Measurements from ENCODE around the gene SDK2. TPM values are rescaled to one million over a fixed set of nuclear protein-coding genes. Genes with fewer than 3 reads are reported as not detected.
"Not testable (repeated sequence)": the region's sequence is repeated elsewhere in the genome, so short reads cannot be mapped to it uniquely, and the experiment has no call there.

Gene SDK2
- total RNA-seq, 3 donors from 2014 or later (not counting 1 experiment from before 2014, with no cell fraction given) = 0.41 to 0.90 (median 0.49) TPM

- Histone ChIP-seq H3K4me3 (ENCODE audit: low read length) (no peak overlapping the region), H3K27ac (ENCODE audit: low read length) (no peak overlapping the region), H3K4me1 (ENCODE audit: control insufficient read depth, insufficient read depth, low read length) (peaks cover 4% of the 10 kb centered on the region), H3K36me3 (ENCODE audit: control insufficient read depth, insufficient read depth, low read length) (no peaks in the 10 kb centered on the region), H3K9me3 (ENCODE audit: control insufficient read depth, insufficient read depth, low read length) (no peaks in the 10 kb centered on the region), H3K27me3 (ENCODE audit: control insufficient read depth, insufficient read depth, low read length) (no peaks in the 10 kb centered on the region)
- no peak overlapping the region for H3K4me3 Mint-ChIP-seq
- no peak for DNase-seq
- intact Hi-C loops (cut with micrococcal nuclease) = no loop called here
- WGBS (ENCODE audit: insufficient coverage) = 84% methylated on average over 8 of the region's 8 CpGs
- H3K27me3 Mint-ChIP-seq (ENCODE audit: low read depth in 2 of 2) = peaks cover 0 to 7% of the 10 kb centered on the region in 2 donors
- no peak overlapping the region for H3K27ac Mint-ChIP-seq
- ATAC-seq = no peak
- no peaks in the 10 kb centered on the region for H3K36me3 Mint-ChIP-seq
- no peaks in the 10 kb centered on the region for H3K9me3 Mint-ChIP-seq
- no peak for TF ChIP-seq CTCF (IDR thresholded peaks at IDR 0.05)
- no peaks in the 10 kb centered on the region for H3K4me1 Mint-ChIP-seq
These were observed 181.4 kb downstream of the SDK2 start for GRCh38 chr17:73462823-73463222.

GRCh38 chr17:73459980-73460379 lies 184.3 kb downstream of the SDK2 start:
- Mint-ChIP-seq H3K27ac (no peak overlapping the region), H3K36me3 (no peaks in the 10 kb centered on the region), H3K27me3 (ENCODE audit: low read depth in 2 of 2) (peaks cover 0 to 6% of the 10 kb centered on the region in 2 donors), H3K4me3 (no peak overlapping the region), H3K9me3 (no peaks in the 10 kb centered on the region), H3K4me1 (no peaks in the 10 kb centered on the region)
- no peak for TF ChIP-seq CTCF (IDR thresholded peaks at IDR 0.05)
- H3K9me3 ChIP-seq (ENCODE audit: control insufficient read depth, insufficient read depth, low read length) = no peaks in the 10 kb centered on the region
- ATAC-seq = no peak
- WGBS (ENCODE audit: insufficient coverage) = 88% methylated on average over 7 of the region's 7 CpGs
- no peak overlapping the region for H3K27ac ChIP-seq (ENCODE audit: low read length)
- intact Hi-C loops (cut with micrococcal nuclease) = no loop called here
- H3K4me1 ChIP-seq (ENCODE audit: control insufficient read depth, insufficient read depth, low read length) = no peaks in the 10 kb centered on the region
- no peaks in the 10 kb centered on the region for H3K27me3 ChIP-seq (ENCODE audit: control insufficient read depth, insufficient read depth, low read length)
- no peak overlapping the region for H3K4me3 ChIP-seq (ENCODE audit: low read length)
- no peaks in the 10 kb centered on the region for H3K36me3 ChIP-seq (ENCODE audit: control insufficient read depth, insufficient read depth, low read length)
- no peak for DNase-seq

- no peaks in the 10 kb centered on the region for H3K9me3 ChIP-seq (ENCODE audit: control insufficient read depth, insufficient read depth, low read length)
- no peak overlapping the region for H3K4me3 ChIP-seq (ENCODE audit: low read length)
- no peak for TF ChIP-seq CTCF (IDR thresholded peaks at IDR 0.05)
- H3K9me3 Mint-ChIP-seq = no peaks in the 10 kb centered on the region
- DNase-seq = no peak
- intact Hi-C loops (cut with micrococcal nuclease) = no loop called here
- whole genome bisulfite sequencing (ENCODE audit: insufficient coverage) = 83% methylated on average over 18 of the region's 18 CpGs
- H3K27ac Mint-ChIP-seq = no peak overlapping the region
- no peak overlapping the region for H3K27ac ChIP-seq (ENCODE audit: low read length)
- no peak for ATAC-seq
- H3K4me1 Mint-ChIP-seq = no peaks in the 10 kb centered on the region
- H3K36me3 ChIP-seq (ENCODE audit: control insufficient read depth, insufficient read depth, low read length) = no peaks in the 10 kb centered on the region
- no peaks in the 10 kb centered on the region for H3K4me1 ChIP-seq (ENCODE audit: control insufficient read depth, insufficient read depth, low read length)
- no peak overlapping the region for H3K4me3 Mint-ChIP-seq
- no peaks in the 10 kb centered on the region for H3K36me3 Mint-ChIP-seq
- H3K27me3 ChIP-seq (ENCODE audit: control insufficient read depth, insufficient read depth, low read length) = no peaks in the 10 kb centered on the region
- H3K27me3 Mint-ChIP-seq (ENCODE audit: low read depth in 2 of 2) = peaks cover 3 to 8% of the 10 kb centered on the region in 2 donors
These were observed 188.5 kb downstream of the SDK2 start for GRCh38 chr17:73455767-73456166.

- no peak overlapping the region for H3K4me3 Mint-ChIP-seq
- intact Hi-C loops (cut with micrococcal nuclease) = no loop called here
- Histone ChIP-seq H3K4me3 (ENCODE audit: low read length) (no peak overlapping the region), H3K27me3 (ENCODE audit: control insufficient read depth, insufficient read depth, low read length) (no peaks in the 10 kb centered on the region), H3K27ac (ENCODE audit: low read length) (no peak overlapping the region), H3K36me3 (ENCODE audit: control insufficient read depth, insufficient read depth, low read length) (no peaks in the 10 kb centered on the region), H3K9me3 (ENCODE audit: control insufficient read depth, insufficient read depth, low read length) (no peaks in the 10 kb centered on the region), H3K4me1 (ENCODE audit: control insufficient read depth, insufficient read depth, low read length) (no peaks in the 10 kb centered on the region)
- TF ChIP-seq CTCF (IDR thresholded peaks at IDR 0.05) = no peak
- peaks cover 3 to 12% of the 10 kb centered on the region in 2 donors for H3K27me3 Mint-ChIP-seq (ENCODE audit: low read depth in 2 of 2)
- no peak for ATAC-seq
- H3K36me3 Mint-ChIP-seq = no peaks in the 10 kb centered on the region
- no peak for DNase-seq
- H3K27ac Mint-ChIP-seq = no peak overlapping the region
- H3K9me3 Mint-ChIP-seq = no peaks in the 10 kb centered on the region
- no peaks in the 10 kb centered on the region for H3K4me1 Mint-ChIP-seq
- 83% methylated on average over 20 of the region's 21 CpGs for WGBS (ENCODE audit: insufficient coverage)
These were observed 189.1 kb downstream of the SDK2 start for GRCh38 chr17:73455050-73455687.

- H3K27ac ChIP-seq (ENCODE audit: low read length); H3K9me3 Mint-ChIP-seq; H3K36me3 Mint-ChIP-seq; H3K27me3 ChIP-seq (ENCODE audit: control insufficient read depth, insufficient read depth, low read length); H3K4me3 ChIP-seq (ENCODE audit: low read length); intact Hi-C loops (cut with micrococcal nuclease); H3K4me1 Mint-ChIP-seq; H3K36me3 ChIP-seq (ENCODE audit: control insufficient read depth, insufficient read depth, low read length); ATAC-seq; H3K4me3 Mint-ChIP-seq; H3K27ac Mint-ChIP-seq; DNase-seq; H3K4me1 ChIP-seq (ENCODE audit: control insufficient read depth, insufficient read depth, low read length); H3K9me3 ChIP-seq (ENCODE audit: control insufficient read depth, insufficient read depth, low read length): not testable (repeated sequence)
- peaks cover 3 to 12% of the 10 kb centered on the region in 2 donors for H3K27me3 Mint-ChIP-seq (ENCODE audit: low read depth in 2 of 2)
- WGBS (ENCODE audit: insufficient coverage) = 100% methylated on average over 1 of the region's 2 CpGs
These were observed 190.8 kb downstream of the SDK2 start for GRCh38 chr17:73453494-73453893.
